Measurements from ENCODE around the gene KNCN. TPM values are rescaled to one million over a fixed set of nuclear protein-coding genes. Genes with fewer than 3 reads are reported as not detected.

KNCN gene
- polyA plus RNA-seq, 1 donor from 2014 or later: not detected

GRCh38 chr1:46497020-46497419 is 54.4 kb downstream of the KNCN start:
- no peaks in the 10 kb centered on the region for H3K9me2 ChIP-seq (ENCODE audit: insufficient read depth, low read length)
- no peaks in the 10 kb centered on the region for H3K36me3 ChIP-seq (ENCODE audit: insufficient read depth, low read length)
- H3K79me2 ChIP-seq (replicated peaks; ENCODE audit: insufficient read depth, low read length): no peaks in the 10 kb centered on the region
- H3K9ac ChIP-seq (ENCODE audit: low read length): no peak overlapping the region
- H3K4me3 ChIP-seq (ENCODE audit: low read length): no peak overlapping the region
- no peak overlapping the region for H3K27ac ChIP-seq (ENCODE audit: low read length)
- no peaks in the 10 kb centered on the region for H4K20me1 ChIP-seq (ENCODE audit: insufficient read depth)
- H2AFZ ChIP-seq (ENCODE audit: low read depth, low read length): no peak overlapping the region
- no peaks in the 10 kb centered on the region for H3F3A ChIP-seq (ENCODE audit: insufficient read depth, low read length, poor library complexity, severe bottlenecking)
- TF ChIP-seq RAD21 (conservative IDR thresholded peaks at IDR 0.05) (no peak), CTCF (IDR thresholded peaks at IDR 0.05; ENCODE audit: poor library complexity, severe bottlenecking) (no peak), TAF1 (IDR thresholded peaks at IDR 0.05; ENCODE audit: low read depth) (no peak), SMC3 (conservative IDR thresholded peaks at IDR 0.05; ENCODE audit: poor library complexity) (no peak), EP300 (conservative IDR thresholded peaks at IDR 0.05; ENCODE audit: poor library complexity, severe bottlenecking) (no peak), POLR2AphosphoS5 (IDR thresholded peaks at IDR 0.05) (no peak), MXI1 (conservative IDR thresholded peaks at IDR 0.05; ENCODE audit: poor library complexity, severe bottlenecking) (no peak), EZH2 (IDR thresholded peaks at IDR 0.05; ENCODE audit: borderline replicate concordance, insufficient read depth, low read length, poor library complexity, severe bottlenecking) (no peak), REST (IDR thresholded peaks at IDR 0.05; ENCODE audit: borderline replicate concordance) (no peak)
- H3K4me2 ChIP-seq (ENCODE audit: low read length): no peak overlapping the region
- H3K27me3 ChIP-seq (ENCODE audit: insufficient read depth, low read depth, low read length): peaks cover 47% of the 10 kb centered on the region
- H3K9me3 ChIP-seq (ENCODE audit: low read length): no peaks in the 10 kb centered on the region

- no peaks in the 10 kb centered on the region for H3K36me3 ChIP-seq (ENCODE audit: insufficient read depth, low read length)
- H3K27me3 ChIP-seq (ENCODE audit: insufficient read depth, low read depth, low read length): peaks cover 52% of the 10 kb centered on the region
- no peaks in the 10 kb centered on the region for H3K9me2 ChIP-seq (ENCODE audit: insufficient read depth, low read length)
- H3K4me2 ChIP-seq (ENCODE audit: low read length): no peak overlapping the region
- H3F3A ChIP-seq (ENCODE audit: insufficient read depth, low read length, poor library complexity, severe bottlenecking): no peaks in the 10 kb centered on the region
- no peaks in the 10 kb centered on the region for H4K20me1 ChIP-seq (ENCODE audit: insufficient read depth)
- no peaks in the 10 kb centered on the region for H3K79me2 ChIP-seq (replicated peaks; ENCODE audit: insufficient read depth, low read length)
- H3K4me3 ChIP-seq (ENCODE audit: low read length): no peak overlapping the region
- H2AFZ ChIP-seq (ENCODE audit: low read depth, low read length): no peak overlapping the region
- TF ChIP-seq MXI1 (conservative IDR thresholded peaks at IDR 0.05; ENCODE audit: poor library complexity, severe bottlenecking): no peak
- no peak for TF ChIP-seq EZH2 (IDR thresholded peaks at IDR 0.05; ENCODE audit: borderline replicate concordance, insufficient read depth, low read length, poor library complexity, severe bottlenecking)
- no peak for TF ChIP-seq CTCF (IDR thresholded peaks at IDR 0.05; ENCODE audit: poor library complexity, severe bottlenecking)
- no peak for TF ChIP-seq TAF1 (IDR thresholded peaks at IDR 0.05; ENCODE audit: low read depth)
- H3K9ac ChIP-seq (ENCODE audit: low read length): no peak overlapping the region
- no peak overlapping the region for H3K27ac ChIP-seq (ENCODE audit: low read length)
- no peaks in the 10 kb centered on the region for H3K9me3 ChIP-seq (ENCODE audit: low read length)
Measured at GRCh38 chr1:46496505-46496904, 54.9 kb downstream of the KNCN start.
